Neural progenitor cell (in vitro differentiated cells): ENCODE data around the gene HILPDA.

Experiments
- CTCF ChIP-seq: fragments of 200-600 bp; sonication (generic); IDR thresholded peaks from 2 replicates; pipeline ENCODE4 v1.5.1; 2017; ENCODE audit warnings: antibody characterized with exemption, mild to moderate bottlenecking
- EZH2 ChIP-seq: fragments of 200-600 bp; sonication (generic); IDR thresholded peaks from 2 replicates; pipeline ENCODE4 v1.6.1; 2017; ENCODE audit warnings: antibody characterized with exemption, mild to moderate bottlenecking, moderate library complexity
- EZH2phosphoT487 ChIP-seq: fragments of 200-600 bp; sonication (generic); IDR thresholded peaks from 2 replicates; pipeline ENCODE4 v1.6.1; 2017; ENCODE audit warnings: antibody characterized with exemption

- TF ChIP-seq CTCF, result peak; percentile 80
- no peak for TF ChIP-seq EZH2
- TF ChIP-seq EZH2phosphoT487, result no peak
Measured at GRCh38 chr7:128427289-128427891, 28.3 kb upstream of the HILPDA start.
